Measurements from ENCODE around the gene R3HDM2. TPM values are rescaled to one million over a fixed set of nuclear protein-coding genes. Genes with fewer than 3 reads are reported as not detected.

R3HDM2 gene
- total and polyA plus RNA-seq, 10 donors, result 11.3 to 90.8 (median 53.5) TPM

DNA sequence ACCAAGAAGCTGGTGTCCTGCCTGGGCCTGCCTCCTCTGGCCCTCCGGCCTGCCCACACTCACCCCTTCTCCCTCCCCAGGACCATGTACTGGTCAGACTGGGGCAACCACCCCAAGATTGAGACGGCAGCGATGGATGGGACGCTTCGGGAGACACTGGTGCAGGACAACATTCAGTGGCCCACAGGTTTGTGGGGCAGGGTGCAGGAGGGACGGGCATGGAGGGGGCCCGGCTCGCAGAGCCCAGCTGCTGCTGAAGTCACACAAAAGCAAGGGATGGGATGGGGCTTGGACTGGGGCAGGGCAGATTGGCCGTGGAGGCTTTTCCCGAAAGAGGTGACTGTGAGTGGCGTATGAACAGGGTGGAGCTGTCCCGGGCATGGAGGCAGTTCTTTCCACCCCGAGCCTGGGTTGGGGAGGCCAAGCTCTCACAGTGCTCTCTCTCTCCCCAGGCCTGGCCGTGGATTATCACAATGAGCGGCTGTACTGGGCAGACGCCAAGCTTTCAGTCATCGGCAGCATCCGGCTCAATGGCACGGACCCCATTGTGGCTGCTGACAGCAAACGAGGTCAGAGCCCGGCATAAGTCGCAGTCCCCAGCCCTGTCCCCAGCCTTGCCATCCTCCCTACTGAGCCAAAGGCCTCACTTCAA is 222.1 kb downstream of the R3HDM2 start:
- H3K4me1 ChIP-seq, result peaks cover 2 to 13% (median 8%) of the 10 kb centered on the region in 6 donors
- intact Hi-C loops (cut with DNase I; ENCODE audit: low total_unique reads), result no loop called here
- H3K27ac ChIP-seq, result no peak overlapping the region
- H3K36me3 ChIP-seq, result peaks cover 0 to 93% (median 12%) of the 10 kb centered on the region in 6 donors
- DNase-seq, result no peak
- peaks cover 0 to 18% (median 5%) of the 10 kb centered on the region in 7 donors for H3K27me3 ChIP-seq (replicated peaks in 1 of 7)
- no peaks in the 10 kb centered on the region for H3K9me3 ChIP-seq
- TF ChIP-seq, protein P1, sequence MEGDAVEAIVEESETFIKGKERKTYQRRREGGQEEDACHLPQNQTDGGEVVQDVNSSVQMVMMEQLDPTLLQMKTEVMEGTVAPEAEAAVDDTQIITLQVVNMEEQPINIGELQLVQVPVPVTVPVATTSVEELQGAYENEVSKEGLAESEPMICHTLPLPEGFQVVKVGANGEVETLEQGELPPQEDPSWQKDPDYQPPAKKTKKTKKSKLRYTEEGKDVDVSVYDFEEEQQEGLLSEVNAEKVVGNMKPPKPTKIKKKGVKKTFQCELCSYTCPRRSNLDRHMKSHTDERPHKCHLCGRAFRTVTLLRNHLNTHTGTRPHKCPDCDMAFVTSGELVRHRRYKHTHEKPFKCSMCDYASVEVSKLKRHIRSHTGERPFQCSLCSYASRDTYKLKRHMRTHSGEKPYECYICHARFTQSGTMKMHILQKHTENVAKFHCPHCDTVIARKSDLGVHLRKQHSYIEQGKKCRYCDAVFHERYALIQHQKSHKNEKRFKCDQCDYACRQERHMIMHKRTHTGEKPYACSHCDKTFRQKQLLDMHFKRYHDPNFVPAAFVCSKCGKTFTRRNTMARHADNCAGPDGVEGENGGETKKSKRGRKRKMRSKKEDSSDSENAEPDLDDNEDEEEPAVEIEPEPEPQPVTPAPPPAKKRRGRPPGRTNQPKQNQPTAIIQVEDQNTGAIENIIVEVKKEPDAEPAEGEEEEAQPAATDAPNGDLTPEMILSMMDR (IDR thresholded peaks at IDR 0.05 in 8 of 11, conservative IDR thresholded peaks at IDR 0.05 in 3 of 11), result no peak
- no peak for TF ChIP-seq POLR2AphosphoS5 (IDR thresholded peaks at IDR 0.05)
- TF ChIP-seq POLR2A (IDR thresholded peaks at IDR 0.05), result no peak
- WGBS, 5 donors, result 70 to 90% (median 84%) methylated on average over 22 of the region's 22 CpGs
- H3K4me3 ChIP-seq, result no peak overlapping the region

DNA sequence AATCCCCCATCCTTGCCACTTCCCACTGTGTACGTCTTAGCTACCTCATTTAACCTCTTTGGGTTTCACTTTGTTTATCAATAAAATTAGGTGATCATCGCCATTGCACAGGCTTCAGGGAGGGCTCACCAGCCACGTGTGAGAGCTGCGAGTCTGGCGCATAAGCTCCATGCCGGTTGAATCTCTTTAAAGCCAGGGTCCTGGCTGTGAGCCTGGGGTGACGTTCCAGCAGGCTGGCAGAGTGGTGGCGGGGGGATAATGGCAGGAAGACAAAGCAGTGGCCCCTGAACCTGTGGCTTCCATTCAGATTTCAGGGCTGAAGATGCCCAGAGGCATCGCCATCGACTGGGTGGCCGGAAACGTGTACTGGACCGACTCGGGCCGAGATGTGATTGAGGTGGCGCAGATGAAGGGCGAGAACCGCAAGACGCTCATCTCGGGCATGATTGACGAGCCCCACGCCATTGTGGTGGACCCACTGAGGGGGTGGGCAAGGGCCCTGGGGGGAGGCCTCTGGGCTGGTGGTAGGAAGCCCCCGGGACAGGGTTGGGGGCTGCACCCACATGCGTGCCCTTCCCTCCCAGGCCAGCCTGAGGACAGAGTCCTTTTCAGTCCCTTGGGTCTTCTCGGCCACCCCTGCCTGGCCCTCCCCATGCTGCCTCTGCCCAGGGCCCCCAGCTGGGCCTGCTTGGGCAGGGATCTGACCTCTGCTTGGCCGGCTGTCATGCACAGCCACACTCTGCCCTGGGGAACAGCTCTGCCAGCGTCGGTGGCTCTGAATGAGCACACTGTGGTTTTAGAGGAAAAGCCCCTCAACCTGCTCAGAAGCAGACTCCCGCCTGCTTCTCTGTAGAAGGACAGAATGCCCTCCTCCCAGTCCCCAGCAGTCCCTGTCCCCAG is 222.9 kb downstream of the R3HDM2 start:
- no peak for DNase-seq
- WGBS, 5 donors, result 85 to 92% (median 88%) methylated on average over 24 to 29 of the region's 29 CpGs
- Histone ChIP-seq H3K4me3 (no peak overlapping the region), H3K36me3 (peaks cover 0 to 100% (median 14%) of the 10 kb centered on the region in 6 donors), H3K27me3 (replicated peaks in 1 of 7) (peaks cover 0 to 10% (median 0%) of the 10 kb centered on the region in 7 donors), H3K9me3 (no peaks in the 10 kb centered on the region), H3K27ac (no peak overlapping the region), H3K4me1 (peaks cover 0 to 5% (median under 1%) of the 10 kb centered on the region in 6 donors)
- TF ChIP-seq POLR2A (IDR thresholded peaks at IDR 0.05) (no peak), POLR2AphosphoS5 (IDR thresholded peaks at IDR 0.05) (peak in 1 of 3 donors; percentile 51)
- intact Hi-C loops (cut with DNase I; ENCODE audit: low total_unique reads), result no loop called here

DNA sequence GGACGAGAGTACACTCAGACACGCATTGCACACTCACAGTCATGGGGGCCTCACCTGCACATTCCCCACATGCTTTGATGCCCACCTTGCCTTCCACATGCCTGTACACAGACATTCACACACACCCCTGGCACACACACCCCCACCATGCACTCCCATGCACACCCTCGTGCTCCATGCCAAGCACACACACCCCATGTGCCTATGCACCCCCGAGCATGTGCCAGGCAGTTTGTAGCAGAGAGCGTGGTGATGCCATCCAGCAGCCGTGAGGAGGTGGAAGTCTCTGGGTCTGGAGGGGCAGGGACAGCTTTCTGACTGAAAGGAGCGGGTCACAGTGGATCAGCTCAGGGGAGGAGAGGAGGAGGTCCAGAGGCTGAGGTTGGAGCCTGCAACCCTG is 224.9 kb downstream of the R3HDM2 start:
- intact Hi-C loops (cut with DNase I; ENCODE audit: low total_unique reads), result no loop called here

DNA sequence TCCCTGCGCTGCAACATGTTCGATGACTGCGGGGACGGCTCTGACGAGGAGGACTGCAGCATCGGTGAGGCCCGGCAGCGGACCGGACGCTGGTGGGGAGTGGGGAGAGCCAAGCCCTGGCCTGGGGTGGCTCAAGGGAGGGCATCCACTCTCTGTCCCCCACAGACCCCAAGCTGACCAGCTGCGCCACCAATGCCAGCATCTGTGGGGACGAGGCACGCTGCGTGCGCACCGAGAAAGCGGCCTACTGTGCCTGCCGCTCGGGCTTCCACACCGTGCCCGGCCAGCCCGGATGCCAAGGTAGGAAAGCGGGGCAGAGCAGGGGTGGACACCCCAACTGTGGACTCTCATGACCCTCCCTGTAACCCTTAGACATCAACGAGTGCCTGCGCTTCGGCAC is 225.7 kb downstream of the R3HDM2 start:
- DNase-seq, result no peak
- intact Hi-C loops (cut with DNase I; ENCODE audit: low total_unique reads), result no loop called here

More for the DNA sequence above, 224.9 kb downstream of the R3HDM2 start:
- H3K4me3 ChIP-seq, result no peak overlapping the region
- H3K36me3 ChIP-seq, result peaks cover 0 to 100% (median 23%) of the 10 kb centered on the region in 6 donors
- H3K4me1 ChIP-seq, result no peaks in the 10 kb centered on the region
- H3K27ac ChIP-seq, result no peak overlapping the region
- no peaks in the 10 kb centered on the region for H3K27me3 ChIP-seq (replicated peaks in 1 of 7)
- no peak for TF ChIP-seq POLR2A (IDR thresholded peaks at IDR 0.05)
- TF ChIP-seq, protein P1 (IDR thresholded peaks at IDR 0.05 in 8 of 11, conservative IDR thresholded peaks at IDR 0.05 in 3 of 11), result no peak
- TF ChIP-seq POLR2AphosphoS5 (IDR thresholded peaks at IDR 0.05), result no peak
- H3K9me3 ChIP-seq, result no peaks in the 10 kb centered on the region
- WGBS, 5 donors, result 78 to 86% (median 83%) methylated on average over 7 of the region's 7 CpGs
- no peak for DNase-seq

More for the DNA sequence above, 225.7 kb downstream of the R3HDM2 start:
- Histone ChIP-seq H3K9me3 (no peaks in the 10 kb centered on the region), H3K4me1 (no peaks in the 10 kb centered on the region), H3K27me3 (replicated peaks in 1 of 7) (no peaks in the 10 kb centered on the region), H3K36me3 (peaks cover 0 to 100% (median 24%) of the 10 kb centered on the region in 6 donors), H3K27ac (no peak overlapping the region), H3K4me3 (no peak overlapping the region)
- 91 to 97% (median 95%) methylated on average over 6 to 26 of the region's 26 CpGs for WGBS, 5 donors
- TF ChIP-seq, protein P1 (IDR thresholded peaks at IDR 0.05 in 8 of 11, conservative IDR thresholded peaks at IDR 0.05 in 3 of 11), result no peak
- TF ChIP-seq POLR2A (IDR thresholded peaks at IDR 0.05), result no peak
- no peak for TF ChIP-seq POLR2AphosphoS5 (IDR thresholded peaks at IDR 0.05)
